Dermis blood vessel endothelial cell (primary cell): Measurements from ENCODE around the gene BMPER. TPM values are rescaled to one million over a fixed set of nuclear protein-coding genes. Genes with fewer than 3 reads are reported as not detected.

Experiments
- DNase-seq: peaks from one replicate; pipeline ENCODE4 v3.0.0; 2010
- total RNA-seq: library from RNA; depleted of rRNA; stranded (reverse); fragments of >200 nt; gene quantifications from 2 replicates; pipeline ENCODE4 v1.2.3, GENCODE V29; 2014

The BMPER gene
- total RNA-seq, 1 donor from 2014 or later: 1.0 TPM

DNA sequence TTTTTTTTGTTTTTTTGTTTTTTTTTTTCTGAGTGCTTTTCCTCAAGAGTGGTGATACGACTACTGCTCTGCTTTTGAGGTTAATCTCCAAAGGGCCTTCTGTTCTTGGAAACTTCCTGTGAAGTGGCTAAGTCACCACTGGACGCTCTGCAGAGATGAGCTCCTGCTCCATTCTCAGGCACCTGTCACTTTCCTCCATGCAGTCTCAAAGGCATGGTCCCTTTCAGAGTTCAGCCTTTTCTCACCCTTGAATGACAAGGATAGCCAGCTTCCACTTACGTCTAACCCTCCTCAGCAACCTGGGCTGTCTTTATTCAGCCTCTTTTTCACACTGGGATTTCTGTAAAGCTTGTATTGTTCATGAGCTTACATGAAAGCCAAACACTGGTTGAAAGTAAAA is 65.8 kb downstream of the BMPER start:
- no peak for DNase-seq

DNA sequence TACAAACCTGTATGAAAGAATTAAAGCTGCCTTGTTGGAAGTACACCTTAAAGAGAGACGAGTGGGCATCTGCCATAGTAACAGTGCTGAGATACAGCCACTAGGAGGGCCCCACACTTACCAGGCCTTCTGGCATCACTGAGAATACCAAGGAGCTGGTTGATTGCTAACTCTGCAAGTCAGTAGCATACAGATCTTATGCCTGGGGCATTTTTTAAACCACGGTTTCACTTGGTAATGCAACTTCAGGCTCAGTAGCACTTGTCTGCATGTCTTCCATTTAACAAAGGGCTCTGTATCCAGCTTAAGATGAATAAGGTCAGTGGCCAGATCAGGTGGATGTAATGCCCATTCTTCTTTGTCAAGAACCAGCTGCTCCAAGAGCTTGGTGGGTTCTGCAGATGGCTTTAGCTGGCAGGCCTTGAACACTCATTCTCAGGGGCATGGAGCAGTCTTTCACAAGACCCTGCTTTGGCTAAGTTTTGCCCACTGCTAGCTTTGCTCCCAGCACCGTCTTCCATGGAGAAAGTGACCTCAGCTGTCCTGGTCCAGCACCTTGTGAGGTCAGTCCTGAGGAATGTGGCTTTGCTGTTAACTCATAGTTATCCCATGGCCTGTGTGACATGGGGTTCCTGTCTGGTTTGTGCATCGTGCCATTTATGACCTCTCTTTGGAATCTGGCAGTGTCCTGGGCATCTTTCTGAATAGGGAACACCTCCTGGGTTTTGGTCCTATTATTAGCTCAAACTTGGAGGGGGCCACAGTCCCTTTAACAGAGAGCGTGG is 68.1 kb downstream of the BMPER start:
- DNase-seq: no peak

DNA sequence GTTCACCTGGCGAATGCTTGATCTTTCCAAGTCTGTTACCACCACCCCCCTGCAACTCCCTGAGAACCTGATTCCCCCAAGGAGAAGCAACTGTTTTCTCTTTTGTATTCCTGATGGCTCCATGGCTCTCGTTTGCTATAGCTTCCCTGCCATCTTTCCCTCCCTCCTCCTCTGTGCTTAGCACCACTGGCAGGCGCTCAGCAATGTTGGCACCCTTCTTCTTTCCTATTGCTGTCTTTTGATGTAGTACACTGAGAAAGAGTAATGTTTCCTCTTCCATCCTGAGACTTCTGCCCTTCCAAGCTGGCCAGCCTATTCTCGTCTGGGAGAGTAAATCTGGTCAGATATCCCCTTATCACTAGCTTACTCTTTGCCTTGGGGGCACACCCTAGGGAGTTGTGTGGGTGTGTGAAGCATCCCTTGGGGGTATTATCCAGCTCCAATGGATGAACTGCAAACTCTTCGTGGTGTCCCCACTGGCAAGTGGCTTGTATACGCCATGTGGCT is 74.0 kb downstream of the BMPER start:
- DNase-seq: no peak

DNA sequence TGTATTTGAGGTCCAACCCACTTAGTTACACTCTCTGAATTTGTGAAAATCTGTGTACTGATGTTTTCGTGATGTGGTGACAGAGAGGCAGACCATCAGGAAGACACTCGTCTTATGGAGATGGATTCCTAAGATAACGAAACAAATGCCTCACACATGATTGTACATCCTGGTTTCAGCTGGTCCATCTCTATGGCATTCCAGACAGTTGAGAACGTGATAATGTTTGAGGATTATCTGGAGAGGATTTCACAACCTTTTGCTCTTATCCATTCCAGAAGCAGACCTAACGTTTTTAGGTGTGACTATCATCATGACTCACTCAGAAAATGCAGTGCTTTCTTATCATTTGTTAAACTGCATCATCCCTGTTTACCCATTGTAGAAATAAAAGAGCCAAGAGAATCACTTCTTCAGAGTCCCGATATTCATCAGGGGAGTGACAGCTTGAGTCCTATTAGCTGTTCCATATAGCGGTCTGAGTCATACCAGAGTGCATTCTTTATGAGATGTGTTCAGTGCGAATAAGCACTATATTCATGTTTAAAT is 74.5 kb downstream of the BMPER start:
- no peak for DNase-seq

DNA sequence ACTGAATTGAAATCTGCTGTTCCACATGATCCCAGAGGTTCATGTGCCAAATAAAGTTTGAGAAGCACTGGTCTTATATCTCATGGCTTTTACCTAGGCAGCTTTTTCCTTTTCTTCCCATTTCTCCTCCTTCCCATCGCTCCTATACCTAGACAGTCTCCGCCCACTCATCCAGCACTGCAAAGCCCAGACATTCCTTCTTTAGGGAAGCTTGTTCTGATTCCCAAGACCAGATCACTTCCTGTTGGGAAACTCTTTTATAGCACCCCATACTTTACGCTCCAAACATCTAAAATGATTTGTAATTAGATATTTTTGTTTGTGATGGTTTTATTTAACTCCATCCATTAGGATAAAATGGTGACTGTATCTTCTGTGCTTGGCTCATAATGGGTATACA is 75.9 kb downstream of the BMPER start:
- DNase-seq: no peak

DNA sequence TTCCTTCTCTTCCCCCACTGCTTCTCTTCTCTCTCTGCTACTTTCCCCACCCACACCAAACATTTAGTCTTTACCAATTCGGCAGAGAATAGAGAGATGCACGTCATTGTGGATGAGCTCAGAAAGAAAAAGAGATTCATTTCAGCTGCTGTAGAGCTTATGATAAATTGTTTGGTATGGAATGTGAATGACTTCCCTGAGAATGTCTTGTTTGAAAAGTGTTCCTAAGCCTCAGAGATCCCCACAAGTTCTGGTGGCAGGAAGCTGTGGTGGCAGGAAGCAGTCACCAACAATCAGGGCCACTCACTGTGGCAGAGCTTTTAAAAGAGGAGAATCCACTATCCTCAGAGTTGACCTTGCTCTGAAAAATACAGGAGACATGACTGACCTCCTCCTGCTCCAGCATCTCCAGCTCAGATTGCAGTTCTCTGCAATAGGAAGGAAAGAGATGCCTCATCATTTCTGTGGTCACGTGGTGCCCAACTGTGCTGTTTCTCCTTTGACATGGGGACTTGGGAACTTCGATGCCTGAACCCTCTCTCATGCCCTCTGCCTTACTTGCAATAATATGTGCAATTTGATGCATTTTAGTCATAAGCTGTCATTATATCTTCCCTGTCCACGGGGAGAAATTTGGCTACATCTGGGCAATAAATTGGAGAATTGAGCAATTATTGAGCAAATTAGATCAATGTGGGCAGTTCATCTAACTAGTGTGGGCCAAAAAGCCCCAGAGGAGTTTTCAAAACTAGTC is 76.5 kb downstream of the BMPER start:
- DNase-seq: no peak

DNA sequence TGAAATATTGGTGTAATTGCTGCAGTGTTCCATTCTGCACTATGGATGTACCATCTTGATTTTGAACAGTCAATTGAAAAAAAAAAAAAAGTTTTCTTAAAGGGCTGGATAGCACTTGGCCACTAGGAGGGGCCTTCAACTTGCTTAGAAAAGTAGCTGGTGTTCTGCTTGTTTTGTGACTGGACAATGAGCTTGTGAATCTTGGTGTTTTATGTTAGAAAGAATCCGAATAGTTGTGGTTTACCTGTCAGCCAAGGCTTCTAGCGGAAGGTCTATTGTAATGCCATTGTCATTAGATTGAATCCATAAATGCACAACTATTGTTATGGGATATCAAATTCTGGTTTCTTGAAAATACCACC is 77.1 kb downstream of the BMPER start:
- DNase-seq: peak; percentile 3

DNA sequence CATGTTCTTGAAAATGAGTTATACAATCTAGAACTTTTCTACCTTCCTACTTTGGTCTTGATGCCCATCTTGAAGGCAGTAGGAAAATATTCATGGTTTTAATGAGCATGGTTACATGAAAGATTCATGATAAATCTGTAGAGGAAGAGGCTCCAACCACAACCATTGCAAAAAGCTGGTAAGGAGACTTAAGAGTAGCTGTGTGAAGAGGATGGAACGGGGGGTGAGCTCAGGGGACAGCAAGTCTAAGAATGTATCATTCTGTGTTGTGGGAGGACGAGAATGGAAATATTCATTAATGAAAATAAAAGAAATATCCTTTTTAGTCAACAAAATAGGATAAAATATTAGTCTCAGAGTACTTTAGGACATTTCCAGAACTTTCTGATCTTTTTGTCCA is 81.1 kb downstream of the BMPER start:
- DNase-seq: no peak

DNA sequence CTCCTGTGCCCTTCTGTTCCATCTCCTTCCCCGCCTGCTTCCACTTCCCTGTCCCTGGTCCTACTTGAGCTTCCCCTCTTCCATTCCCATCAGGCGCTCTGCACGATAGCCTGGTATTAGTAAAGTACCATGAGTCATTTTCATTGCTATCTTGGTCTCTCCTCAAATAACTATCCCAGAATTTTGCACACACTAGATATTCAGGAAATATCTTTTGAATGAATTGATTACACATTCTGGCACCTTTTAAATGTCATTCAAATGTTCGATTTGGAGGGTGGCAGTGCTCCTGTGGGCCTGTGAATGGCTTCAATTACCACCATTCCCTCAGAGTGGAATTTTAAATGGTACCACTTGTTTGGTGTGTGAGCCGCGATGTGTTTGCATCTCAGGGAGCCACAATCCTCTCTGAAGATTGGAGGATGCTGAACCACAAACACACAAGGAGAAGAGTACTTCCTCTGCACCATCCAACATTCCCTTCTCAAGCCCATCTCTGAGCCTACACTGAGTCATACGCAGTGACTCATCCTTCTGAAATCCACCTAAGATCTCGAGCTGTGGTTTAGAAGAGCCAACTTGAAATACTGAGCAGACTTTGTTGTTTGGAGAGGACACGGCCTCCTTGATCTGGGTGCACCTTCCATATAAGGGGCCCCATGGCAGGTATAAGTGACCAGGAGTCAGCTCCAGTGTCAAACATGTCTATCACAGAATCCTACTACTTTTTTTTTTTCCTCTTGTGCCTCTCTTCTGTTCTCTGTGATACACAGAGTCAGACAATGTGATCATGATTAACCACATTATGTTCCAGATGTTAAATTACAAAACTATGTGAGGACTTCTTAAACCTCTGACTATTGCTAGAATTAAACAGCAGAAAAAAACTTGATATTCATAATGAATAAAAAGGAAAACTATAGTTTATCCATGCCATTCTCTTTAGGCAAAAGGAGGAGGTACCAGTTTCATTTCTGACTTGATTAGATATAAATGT is 81.9 kb downstream of the BMPER start:
- peak; percentile 10 for DNase-seq

DNA sequence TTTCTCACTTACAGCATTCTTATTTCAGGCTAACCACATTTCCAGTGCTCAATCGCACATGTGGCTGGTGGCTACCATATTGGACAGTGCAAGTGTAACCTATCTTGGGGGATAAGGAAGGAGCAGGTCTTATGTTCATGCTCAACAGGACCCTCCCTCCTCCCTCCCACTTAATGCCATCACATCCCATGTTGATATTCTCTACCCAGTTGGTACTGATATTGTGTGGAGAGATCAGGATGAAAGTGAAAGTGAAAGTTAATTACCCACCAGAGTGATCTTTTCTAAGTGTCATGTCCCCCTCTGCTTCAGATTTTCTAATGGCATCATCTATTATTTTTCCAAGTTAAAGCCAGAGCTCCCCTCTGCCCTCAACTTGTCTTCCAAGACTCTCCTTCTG is 91.6 kb downstream of the BMPER start:
- DNase-seq: no peak

DNA sequence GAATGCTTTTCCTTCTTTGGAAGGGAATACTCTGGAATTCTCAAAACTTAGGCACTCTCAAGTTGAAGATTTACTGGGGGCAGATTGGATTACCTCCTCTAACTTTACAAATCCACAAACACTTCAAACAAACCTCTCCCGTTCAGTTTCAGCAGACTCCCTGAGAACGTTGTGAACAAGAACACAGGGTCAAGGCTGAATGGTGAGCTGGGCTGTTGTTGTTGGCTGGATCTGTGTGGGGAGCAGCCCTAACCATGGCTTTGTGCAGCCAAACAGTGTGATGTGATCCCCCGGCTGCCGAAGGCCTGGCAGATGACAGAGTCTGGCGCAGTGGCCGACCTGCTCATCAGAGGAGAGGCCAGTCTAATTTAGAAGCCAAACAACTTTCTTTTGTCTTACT is 93.1 kb downstream of the BMPER start:
- no peak for DNase-seq

DNA sequence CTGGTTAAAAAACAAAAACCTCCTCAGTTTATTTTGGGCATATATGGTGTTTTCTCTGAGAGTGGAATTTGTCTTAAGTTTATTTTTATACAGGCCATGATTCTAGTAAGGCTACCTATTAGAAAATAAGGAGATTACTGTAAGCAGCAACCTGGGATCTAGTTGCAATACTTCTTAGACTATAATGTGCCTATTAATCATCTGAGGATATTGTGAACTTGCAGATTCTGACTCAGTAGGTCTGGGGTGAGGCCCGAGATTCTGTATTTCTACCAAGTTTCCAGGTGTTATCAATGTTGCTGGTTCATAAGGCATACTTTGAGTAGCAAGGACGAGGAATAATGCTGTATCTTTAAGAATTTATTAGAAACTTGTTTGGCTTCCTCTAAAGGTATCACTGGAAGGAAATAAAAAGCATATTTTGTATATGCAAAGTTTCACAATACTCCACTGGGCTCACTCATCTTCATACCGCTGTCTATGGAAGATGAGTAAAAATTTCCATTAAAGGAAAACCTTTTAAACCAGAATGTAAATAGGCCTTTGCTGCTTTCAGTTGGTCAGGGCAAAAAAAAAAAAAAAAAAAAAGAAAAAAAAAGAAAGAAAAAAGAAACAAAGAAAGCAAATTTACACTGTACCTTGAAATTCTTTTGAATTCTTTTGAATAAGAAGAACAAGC is 105.8 kb downstream of the BMPER start:
- no peak for DNase-seq

DNA sequence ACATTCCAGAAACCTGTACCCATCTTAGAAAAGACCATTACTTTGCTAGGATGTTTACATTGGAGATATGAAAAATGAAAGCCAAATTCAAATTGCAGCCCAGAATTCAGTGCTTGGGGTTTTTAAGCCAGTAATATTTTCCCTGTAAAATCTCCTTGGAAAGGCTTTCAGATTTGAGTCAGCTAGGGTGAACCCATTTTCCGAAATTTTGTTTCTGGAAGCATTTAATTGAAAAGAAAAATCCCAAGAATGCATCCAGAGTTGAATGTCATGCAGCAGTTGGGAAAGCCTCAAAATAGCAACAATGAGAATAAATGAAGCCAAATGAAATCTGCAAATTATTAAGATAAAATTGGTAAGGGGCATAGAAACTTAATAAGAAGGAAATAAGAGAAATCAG is 106.4 kb downstream of the BMPER start:
- no peak for DNase-seq

DNA sequence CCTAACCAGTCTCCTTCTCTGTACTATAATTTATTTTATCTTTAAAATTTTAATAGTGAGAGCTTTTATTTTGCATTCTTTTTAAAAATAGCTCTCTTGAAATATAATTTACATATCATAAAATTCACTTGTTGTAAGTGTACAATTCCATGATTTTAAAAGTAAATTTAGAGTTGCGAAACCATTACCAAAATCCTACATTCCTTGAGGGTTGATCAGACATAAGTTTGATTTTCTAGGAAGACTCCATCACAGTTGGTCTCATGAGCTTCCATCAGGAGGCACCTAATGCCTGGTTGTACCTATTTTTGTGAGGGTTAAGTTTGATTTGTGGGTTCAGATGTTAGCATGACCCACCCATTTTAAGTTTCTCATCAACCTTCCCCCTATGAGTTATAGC is 108.1 kb downstream of the BMPER start:
- DNase-seq: no peak

DNA sequence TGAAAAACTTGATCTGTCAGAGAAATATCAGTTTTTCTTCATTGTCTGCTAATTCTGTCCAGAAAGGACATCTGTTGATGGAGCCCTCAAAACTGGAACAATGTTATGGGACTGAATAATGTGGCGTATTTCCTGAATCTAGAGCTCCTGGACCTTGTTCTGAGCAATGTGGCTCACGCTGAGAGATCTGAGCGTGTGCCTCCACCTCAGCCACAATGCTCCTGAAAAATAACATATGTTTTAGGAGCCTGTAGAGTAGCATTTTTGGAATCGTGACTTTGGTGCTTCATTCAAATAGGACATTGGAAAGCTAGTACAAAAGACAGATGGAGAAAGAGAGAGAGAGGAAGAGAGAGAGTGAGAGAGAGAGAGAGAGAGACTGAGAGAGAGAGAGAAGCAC is 110.3 kb downstream of the BMPER start:
- no peak for DNase-seq

DNA sequence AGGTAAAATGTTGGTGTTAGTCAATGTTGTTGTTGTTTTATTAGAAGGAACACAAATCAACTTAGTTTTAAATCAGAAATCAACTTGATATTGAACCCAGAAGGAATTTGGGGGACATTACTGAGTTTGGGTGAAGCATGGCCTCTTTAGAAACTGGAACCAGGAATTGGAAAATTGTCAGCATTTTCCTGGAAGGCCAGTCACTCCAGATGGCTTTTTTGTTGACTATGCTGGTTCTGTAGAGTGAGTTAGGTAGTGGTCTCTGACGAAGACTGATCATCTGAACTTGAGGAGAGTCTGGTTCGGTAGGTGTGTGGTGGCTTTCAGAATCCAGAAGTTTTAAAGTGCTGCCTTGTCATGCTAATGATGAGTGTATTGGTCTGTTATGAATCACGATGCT is 111.5 kb downstream of the BMPER start:
- DNase-seq: no peak

DNA sequence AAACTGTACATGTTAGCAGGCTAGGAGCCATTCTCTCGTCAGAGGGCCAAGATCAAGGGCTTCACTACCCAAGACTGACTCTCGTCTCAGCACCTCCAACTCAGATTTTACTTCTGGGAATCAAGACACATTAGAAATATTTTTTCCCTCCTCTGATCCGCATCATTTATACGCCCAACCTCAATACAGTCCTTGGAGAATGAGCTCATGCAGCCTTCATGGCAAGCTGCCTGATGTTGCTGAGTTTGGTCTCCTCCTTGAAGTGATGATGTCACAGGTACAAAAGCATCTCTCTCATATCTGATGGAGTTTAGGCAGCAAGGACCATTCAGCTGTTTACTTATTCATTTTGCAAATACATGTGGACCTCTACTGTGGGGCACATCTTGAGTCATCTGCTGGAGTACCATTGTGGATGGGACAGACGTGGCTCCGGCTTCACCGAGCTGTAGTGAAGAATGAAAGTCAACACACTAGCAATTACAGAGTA is 114.0 kb downstream of the BMPER start:
- DNase-seq: no peak

DNA sequence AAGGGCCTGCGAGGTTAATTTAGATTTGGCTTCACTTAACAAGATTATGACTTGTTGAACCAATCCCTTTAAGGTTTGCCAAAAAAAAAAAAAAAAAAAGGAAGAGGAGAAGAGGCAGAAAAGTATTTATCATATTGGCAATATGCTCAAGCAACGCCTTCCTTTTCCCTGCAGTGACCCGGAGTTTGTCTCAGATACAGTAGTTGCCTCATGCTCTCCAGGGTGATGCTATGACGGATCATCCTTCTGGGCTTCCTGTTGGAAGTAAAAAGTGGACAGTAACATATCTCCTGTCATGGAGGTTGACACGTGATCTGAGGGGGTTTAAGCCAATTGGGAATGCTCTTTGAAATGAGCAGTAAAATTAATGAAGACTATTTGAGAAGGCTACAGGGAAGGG is 117.3 kb downstream of the BMPER start:
- no peak for DNase-seq

DNA sequence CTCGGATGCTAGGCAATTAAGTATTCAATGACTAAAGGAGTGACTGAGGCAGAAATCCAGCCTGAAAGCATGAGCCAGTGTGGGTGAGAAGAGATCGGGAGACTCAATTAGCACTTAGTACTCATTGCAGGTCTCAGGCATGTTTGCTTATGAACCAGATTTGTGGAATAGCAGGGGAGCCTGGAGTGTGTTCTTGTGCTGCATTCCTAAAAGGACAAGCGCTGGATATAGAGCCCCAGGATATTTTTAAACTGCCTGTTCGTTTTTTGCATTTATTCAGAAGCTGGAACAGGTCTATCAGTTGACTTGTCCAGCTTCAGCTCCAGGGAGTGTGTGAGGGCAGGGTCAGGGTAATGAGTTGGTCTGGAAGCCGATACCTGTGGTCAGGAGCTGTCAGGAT is 120.3 kb downstream of the BMPER start:
- no peak for DNase-seq

DNA sequence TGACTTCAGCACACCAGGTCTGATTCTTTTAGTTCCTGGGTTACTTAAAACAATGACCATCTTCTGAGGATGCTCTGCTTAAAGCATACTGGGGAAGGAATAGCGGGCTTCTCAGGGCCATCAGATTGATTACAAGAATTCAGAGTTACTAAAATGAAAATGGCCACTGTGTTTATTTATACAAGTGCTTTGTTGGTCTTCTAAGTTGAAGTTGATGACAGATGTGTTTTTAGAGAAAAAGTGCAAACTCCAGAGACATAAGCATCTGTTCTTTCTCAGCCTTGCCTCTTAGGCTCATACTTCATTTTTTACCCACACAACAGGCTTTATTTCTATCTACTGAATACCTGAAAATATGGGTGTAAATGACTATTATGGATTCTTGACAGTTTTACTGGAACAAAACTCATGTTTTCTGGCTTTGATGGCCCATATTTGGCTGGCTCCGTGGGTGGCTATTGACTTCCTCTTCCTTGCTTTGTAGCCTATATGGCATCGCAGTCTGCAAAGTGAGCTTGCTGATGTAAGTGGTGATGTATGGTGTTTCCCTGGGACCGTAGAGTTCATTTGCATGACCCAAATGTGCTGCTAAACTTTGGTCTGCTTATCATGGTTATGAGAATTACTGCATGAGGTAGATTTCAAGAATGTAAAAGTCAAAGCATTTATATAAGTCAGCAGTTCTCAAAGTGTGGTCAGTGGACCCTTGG is 121.3 kb downstream of the BMPER start:
- no peak for DNase-seq

DNA sequence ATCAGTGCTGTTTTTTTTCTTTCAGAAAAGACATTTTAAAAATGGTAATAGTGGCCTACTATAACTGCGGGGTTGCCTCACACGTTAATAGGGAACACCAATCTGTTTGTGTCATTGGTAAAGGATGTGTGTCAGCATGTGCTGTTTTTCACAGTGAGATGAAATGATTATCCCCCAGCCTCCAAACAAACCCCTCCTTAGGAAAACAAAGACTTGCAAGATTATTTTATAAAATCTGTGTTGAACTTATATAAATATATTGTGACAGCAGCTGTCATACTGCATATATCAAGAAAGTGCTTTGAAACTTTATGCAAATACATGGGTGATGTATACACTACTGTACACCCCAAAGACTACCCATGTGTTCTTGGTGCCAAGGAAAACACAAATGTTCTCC is 125.8 kb downstream of the BMPER start:
- no peak for DNase-seq
